Medulla oblongata (tissue), 1 donor: ENCODE measurements around the gene OSBPL6.
"Not testable (repeated sequence)": the region's sequence is repeated elsewhere in the genome, so short reads cannot be mapped to it uniquely, and the experiment has no call there.

Experiments
- DNase-seq: peaks from one replicate; pipeline ENCODE4 v3.0.0-alpha.2; 2015; ENCODE audit errors: extremely low spot score

The OSBPL6 gene

GRCh38 chr2:178301649-178302238, 107.4 kb downstream of the OSBPL6 start:
- no peak for DNase-seq

GRCh38 chr2:178304333-178304732, 110.0 kb downstream of the OSBPL6 start:
- DNase-seq = no peak

GRCh38 chr2:178306352-178307073, 112.2 kb downstream of the OSBPL6 start:
- peak; percentile 61 for DNase-seq

GRCh38 chr2:178307650-178308049, 113.3 kb downstream of the OSBPL6 start:
- no peak for DNase-seq

GRCh38 chr2:178309541-178309940, 115.2 kb downstream of the OSBPL6 start:
- DNase-seq = no peak

GRCh38 chr2:178315078-178315477, 120.8 kb downstream of the OSBPL6 start:
- no peak for DNase-seq

- no peak for DNase-seq
Observed at GRCh38 chr2:178315488-178315948, 121.2 kb downstream of the OSBPL6 start.

GRCh38 chr2:178317811-178318210, 123.5 kb downstream of the OSBPL6 start:
- DNase-seq = no peak

GRCh38 chr2:178320011-178320585, 125.8 kb downstream of the OSBPL6 start:
- no peak for DNase-seq

GRCh38 chr2:178322068-178322467, 127.8 kb downstream of the OSBPL6 start:
- DNase-seq = no peak

GRCh38 chr2:178323331-178323730, 129.0 kb downstream of the OSBPL6 start:
- not testable (repeated sequence) for DNase-seq

- no peak for DNase-seq
Observed at GRCh38 chr2:178324077-178324476, 129.8 kb downstream of the OSBPL6 start.

GRCh38 chr2:178325268-178325667, 131.0 kb downstream of the OSBPL6 start:
- DNase-seq = no peak

GRCh38 chr2:178327516-178327915, 133.2 kb downstream of the OSBPL6 start:
- DNase-seq = no peak

- peak; percentile 63 for DNase-seq
Observed at GRCh38 chr2:178328037-178328436, 133.7 kb downstream of the OSBPL6 start.

- DNase-seq = no peak
Observed at GRCh38 chr2:178330175-178331017, 136.1 kb downstream of the OSBPL6 start.

- no peak for DNase-seq
Observed at GRCh38 chr2:178331474-178332432, 137.4 kb downstream of the OSBPL6 start.

- DNase-seq = no peak
Observed at GRCh38 chr2:178333851-178334250, 139.5 kb downstream of the OSBPL6 start.

GRCh38 chr2:178335230-178335629, 140.9 kb downstream of the OSBPL6 start:
- DNase-seq = no peak

GRCh38 chr2:178344121-178344520, 149.8 kb downstream of the OSBPL6 start:
- no peak for DNase-seq

GRCh38 chr2:178345951-178346350, 151.6 kb downstream of the OSBPL6 start:
- DNase-seq = no peak
